Endothelial cell (in vitro differentiated cells): ENCODE results near the gene H2BK1. TPM values are rescaled to one million over a fixed set of nuclear protein-coding genes. Genes with fewer than 3 reads are reported as not detected.

Experiments
- DNase-seq: peaks from one replicate; pipeline ENCODE4 v3.0.0; 2021; ENCODE audit warnings: low spot score
- H3K27ac Mint-ChIP-seq: one replicate; pipeline ENCODE4 v1.8.0; 2021; ENCODE audit warnings: mixed read lengths, inconsistent platforms; ENCODE audit not compliant: unreplicated experiment
- H3K27me3 Mint-ChIP-seq: one replicate; pipeline ENCODE4 v1.8.0; 2021; ENCODE audit warnings: mild to moderate bottlenecking, moderate library complexity, mixed read lengths, inconsistent platforms; ENCODE audit not compliant: unreplicated experiment
- H3K36me3 Mint-ChIP-seq: one replicate; pipeline ENCODE4 v1.8.0; 2021; ENCODE audit warnings: mild to moderate bottlenecking, low read depth, mixed read lengths, inconsistent platforms; ENCODE audit not compliant: unreplicated experiment
- H3K4me1 Mint-ChIP-seq: one replicate; pipeline ENCODE4 v1.8.0; 2021; ENCODE audit warnings: mild to moderate bottlenecking, mixed read lengths, inconsistent platforms; ENCODE audit not compliant: unreplicated experiment
- H3K4me3 Mint-ChIP-seq: one replicate; pipeline ENCODE4 v1.8.0; 2021; ENCODE audit warnings: mild to moderate bottlenecking, mixed read lengths, inconsistent platforms; ENCODE audit not compliant: unreplicated experiment
- H3K9me3 Mint-ChIP-seq: one replicate; pipeline ENCODE4 v1.8.0; 2021; ENCODE audit warnings: mixed read lengths, inconsistent platforms; ENCODE audit not compliant: unreplicated experiment
- total RNA-seq: library from RNA; stranded (reverse); fragmentation: NEBNext Ultra II Directional; extraction: Animal tissue kit (Norgen Biotek cat#: 25700); gene quantifications from one replicate; pipeline ENCODE4 v1.2.1, GENCODE V29; 2021; ENCODE audit not compliant: unreplicated experiment
- TF ChIP-seq, protein P1 (sequence below): fragments of 200-600 bp; sonication (generic); IDR thresholded peaks from one replicate; pipeline ENCODE4 v1.5.0; 2021; ENCODE audit warnings: antibody characterized with exemption; ENCODE audit not compliant: unreplicated experiment

Gene H2BK1
- total RNA-seq, 1 donor from 2014 or later = not detected

DNA sequence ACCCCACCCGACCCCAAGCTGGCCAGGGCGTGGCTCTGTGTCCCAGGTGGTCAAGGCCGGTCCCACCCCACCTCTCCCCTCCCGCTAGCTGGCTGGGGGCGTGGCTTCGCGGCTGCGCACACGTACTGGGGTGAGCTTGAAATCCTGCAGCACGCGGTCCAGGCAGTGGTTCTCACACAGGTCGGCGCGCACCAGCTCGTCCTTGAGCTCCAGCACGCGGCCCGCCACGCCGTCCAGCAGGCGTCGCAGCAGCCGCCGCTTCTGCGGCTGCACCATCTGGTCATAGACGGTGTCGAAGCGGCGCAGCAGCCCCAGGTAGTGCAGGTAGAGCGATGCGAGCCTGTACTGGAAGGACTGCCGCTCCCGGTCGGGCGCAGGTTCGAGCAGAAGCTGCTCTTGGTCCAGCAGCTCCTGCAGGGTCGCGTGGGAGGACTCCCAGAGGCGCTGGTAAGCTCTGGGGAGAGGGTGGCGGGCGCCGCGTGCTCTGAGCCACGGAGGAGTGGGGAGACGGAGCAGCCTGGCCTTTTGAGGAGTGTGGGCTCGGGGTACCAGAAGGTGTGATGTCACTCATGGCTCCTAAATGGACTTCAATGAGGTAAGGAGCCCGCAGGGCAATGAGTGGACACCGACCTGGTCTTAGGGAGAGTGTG is 5.8 kb downstream of the H2BK1 start:
- no peak for DNase-seq

DNA sequence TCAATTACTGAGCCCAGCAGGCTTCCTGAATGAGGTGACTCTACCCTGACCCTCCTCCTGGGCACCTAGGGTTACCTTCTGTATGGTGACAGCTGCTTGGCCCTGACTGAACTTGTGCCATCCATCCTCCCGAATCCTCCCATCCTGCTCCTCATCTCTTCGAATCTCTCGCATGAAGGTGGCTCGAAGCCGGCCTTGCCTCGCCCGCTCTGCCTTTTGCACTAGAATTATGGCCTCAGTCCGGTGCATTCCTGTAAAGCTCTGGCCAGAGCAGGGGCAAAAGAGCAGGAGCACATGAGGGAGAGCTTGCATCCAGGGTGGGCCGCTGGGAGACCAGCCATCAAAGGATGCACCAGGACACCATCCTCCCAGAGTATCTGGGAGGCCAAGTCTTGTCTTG is 7.5 kb downstream of the H2BK1 start:
- Mint-ChIP-seq H3K36me3 (no peaks in the 10 kb centered on the region), H3K9me3 (no peaks in the 10 kb centered on the region), H3K27me3 (peaks cover 5% of the 10 kb centered on the region), H3K4me1 (no peaks in the 10 kb centered on the region), H3K27ac (no peak overlapping the region), H3K4me3 (no peak overlapping the region)
- TF ChIP-seq, protein P1, sequence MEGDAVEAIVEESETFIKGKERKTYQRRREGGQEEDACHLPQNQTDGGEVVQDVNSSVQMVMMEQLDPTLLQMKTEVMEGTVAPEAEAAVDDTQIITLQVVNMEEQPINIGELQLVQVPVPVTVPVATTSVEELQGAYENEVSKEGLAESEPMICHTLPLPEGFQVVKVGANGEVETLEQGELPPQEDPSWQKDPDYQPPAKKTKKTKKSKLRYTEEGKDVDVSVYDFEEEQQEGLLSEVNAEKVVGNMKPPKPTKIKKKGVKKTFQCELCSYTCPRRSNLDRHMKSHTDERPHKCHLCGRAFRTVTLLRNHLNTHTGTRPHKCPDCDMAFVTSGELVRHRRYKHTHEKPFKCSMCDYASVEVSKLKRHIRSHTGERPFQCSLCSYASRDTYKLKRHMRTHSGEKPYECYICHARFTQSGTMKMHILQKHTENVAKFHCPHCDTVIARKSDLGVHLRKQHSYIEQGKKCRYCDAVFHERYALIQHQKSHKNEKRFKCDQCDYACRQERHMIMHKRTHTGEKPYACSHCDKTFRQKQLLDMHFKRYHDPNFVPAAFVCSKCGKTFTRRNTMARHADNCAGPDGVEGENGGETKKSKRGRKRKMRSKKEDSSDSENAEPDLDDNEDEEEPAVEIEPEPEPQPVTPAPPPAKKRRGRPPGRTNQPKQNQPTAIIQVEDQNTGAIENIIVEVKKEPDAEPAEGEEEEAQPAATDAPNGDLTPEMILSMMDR = no peak
- DNase-seq = no peak

More for the DNA sequence above, 5.8 kb downstream of the H2BK1 start:
- no peak overlapping the region for H3K27ac Mint-ChIP-seq
- TF ChIP-seq, protein P1 = no peak
- H3K27me3 Mint-ChIP-seq = peaks cover 7% of the 10 kb centered on the region
- H3K9me3 Mint-ChIP-seq = no peaks in the 10 kb centered on the region
- H3K4me1 Mint-ChIP-seq = no peaks in the 10 kb centered on the region
- H3K4me3 Mint-ChIP-seq = no peak overlapping the region
- H3K36me3 Mint-ChIP-seq = no peaks in the 10 kb centered on the region

DNA sequence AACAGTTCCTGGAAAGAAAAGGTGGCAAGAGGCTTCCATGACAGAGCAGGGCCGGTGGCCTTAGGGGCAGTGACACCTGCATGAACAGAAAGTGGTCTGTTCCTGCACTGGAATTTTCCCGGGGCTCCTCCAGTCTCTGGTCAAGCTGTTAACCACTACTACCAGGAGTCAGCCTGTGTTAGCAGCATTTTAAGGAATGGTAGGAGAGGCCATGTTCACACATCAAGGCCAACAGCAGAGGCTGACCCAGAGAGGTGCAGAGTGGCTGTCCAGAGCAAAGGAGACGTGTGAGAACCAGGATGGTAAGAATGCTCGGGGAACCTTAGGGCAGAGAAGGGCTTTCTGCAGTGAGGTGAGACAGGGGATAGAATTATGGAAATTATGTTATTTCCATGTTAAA is 8.5 kb downstream of the H2BK1 start:
- TF ChIP-seq, protein P1 = no peak
- Mint-ChIP-seq H3K36me3 (no peaks in the 10 kb centered on the region), H3K4me1 (no peaks in the 10 kb centered on the region), H3K27ac (no peak overlapping the region), H3K4me3 (no peak overlapping the region), H3K27me3 (peaks cover 5% of the 10 kb centered on the region), H3K9me3 (no peaks in the 10 kb centered on the region)
- no peak for DNase-seq

DNA sequence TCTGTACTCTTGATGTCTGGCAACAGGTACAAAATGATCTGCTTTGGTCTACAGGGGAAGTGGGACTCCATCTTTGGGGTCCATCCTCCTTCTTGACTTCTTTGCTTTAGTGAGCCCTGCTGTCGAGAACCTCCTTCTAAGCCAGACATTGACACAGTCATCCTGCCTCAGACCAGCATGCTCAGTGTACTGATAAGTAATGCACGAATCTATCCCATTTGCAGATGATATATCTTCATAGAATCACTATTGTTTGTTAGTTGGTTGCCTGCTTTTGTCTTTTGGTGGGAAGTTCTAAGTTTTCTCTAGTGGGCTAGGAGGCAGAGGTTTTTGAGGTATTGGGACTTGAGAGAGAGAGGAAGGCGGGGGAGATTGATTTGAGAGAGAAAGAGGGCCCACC is 8.9 kb downstream of the H2BK1 start:
- Mint-ChIP-seq H3K4me1 (no peaks in the 10 kb centered on the region), H3K27ac (no peak overlapping the region), H3K9me3 (no peaks in the 10 kb centered on the region), H3K4me3 (no peak overlapping the region), H3K36me3 (no peaks in the 10 kb centered on the region), H3K27me3 (peaks cover 5% of the 10 kb centered on the region)
- DNase-seq = no peak
- TF ChIP-seq, protein P1 = no peak

DNA sequence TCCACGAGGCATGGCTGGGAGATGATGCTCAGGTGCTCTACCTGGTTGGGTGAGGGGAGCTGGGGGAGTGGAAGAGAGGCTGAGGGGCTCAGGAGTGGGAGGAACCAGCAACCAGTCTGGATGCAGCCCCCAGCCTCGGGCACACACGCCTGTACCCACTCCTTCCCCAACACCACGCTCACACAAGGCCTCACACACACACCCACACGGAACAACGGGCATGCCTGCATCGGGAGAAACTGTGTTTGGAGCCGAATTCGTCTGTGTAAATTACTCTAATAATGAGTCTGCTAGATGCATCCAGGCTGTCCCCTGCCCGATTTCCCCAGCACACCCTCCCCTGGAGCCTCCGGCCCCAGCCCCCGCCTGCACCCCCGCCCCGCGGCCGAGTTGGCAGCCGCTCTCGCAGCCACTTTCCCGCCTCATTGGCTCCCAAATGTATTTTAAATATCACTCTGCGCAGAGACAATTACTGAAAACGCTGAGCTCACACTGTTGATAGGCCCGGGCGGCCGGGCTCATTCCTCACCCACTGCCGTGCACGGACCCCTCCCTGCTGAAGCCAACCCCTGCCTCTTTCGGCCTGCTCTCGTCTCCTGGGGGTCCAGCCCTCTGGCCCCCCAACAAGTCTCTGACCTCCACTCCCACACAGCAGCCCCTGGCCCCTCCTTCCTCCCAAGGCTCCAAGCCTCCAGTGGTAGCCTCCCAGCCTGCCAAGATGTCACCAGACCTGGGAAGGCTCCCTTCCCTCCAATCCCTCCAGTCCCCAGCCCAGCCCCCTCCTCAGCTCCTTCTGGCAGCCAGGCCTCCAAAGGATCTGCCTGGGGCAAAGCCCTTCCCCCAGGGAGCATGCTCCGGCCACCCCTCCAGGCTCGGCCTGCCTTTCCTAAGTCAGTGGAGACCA is 11.1 kb downstream of the H2BK1 start:
- H3K27me3 Mint-ChIP-seq = peaks cover 4% of the 10 kb centered on the region
- no peaks in the 10 kb centered on the region for H3K36me3 Mint-ChIP-seq
- no peaks in the 10 kb centered on the region for H3K9me3 Mint-ChIP-seq
- no peak overlapping the region for H3K27ac Mint-ChIP-seq
- H3K4me1 Mint-ChIP-seq = peaks cover 6% of the 10 kb centered on the region
- TF ChIP-seq, protein P1 = no peak
- no peak overlapping the region for H3K4me3 Mint-ChIP-seq
- DNase-seq = no peak
